Superior temporal gyrus (tissue), 1 donor: ENCODE data around the gene APLP2.
"Not testable (repeated sequence)": the region's sequence is repeated elsewhere in the genome, so short reads cannot be mapped to it uniquely, and the experiment has no call there.

Experiments used
- DNase-seq: peaks from one replicate; pipeline ENCODE4 v3.0.0-alpha.2; 2016; ENCODE audit errors: extremely low spot score

APLP2 gene

DNA sequence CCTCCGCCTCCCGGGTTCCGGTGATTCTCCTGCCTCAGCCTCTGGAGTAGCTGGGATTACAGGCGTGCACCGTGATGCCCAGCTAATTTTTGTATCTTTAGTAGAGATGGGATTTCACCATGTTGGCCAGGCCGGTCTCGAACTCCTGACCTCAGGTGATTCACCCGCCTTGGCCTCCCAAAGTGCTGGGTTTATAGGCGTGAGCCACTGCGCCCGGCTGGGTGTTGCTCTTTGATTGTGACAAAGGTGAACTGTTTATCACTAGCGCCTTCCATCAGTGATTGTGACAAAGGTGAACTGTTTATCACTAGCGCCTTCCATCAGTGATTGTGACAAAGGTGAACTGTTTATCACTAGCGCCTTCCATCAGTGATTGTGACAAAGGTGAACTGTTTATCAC, 123.9 kb downstream of the APLP2 start:
- DNase-seq = not testable (repeated sequence)
